ENCODE measurements around the gene PLD2. TPM values are rescaled to one million over a fixed set of nuclear protein-coding genes. Genes with fewer than 3 reads are reported as not detected.

PLD2 gene
- total RNA-seq, 1 experiment from 2014 or later, result 24.3 TPM

GRCh38 chr17:4796552-4796920, 10.4 kb upstream of the PLD2 start:
- Histone ChIP-seq H3K27ac (ENCODE audit: low read length) (peak overlapping the region; percentile 55), H4K20me1 (ENCODE audit: low read length) (no peaks in the 10 kb centered on the region), H3K79me2 (ENCODE audit: low read length) (peaks cover 20% of the 10 kb centered on the region), H3K27me3 (ENCODE audit: low read length) (no peaks in the 10 kb centered on the region), H3F3A (ENCODE audit: low read length, unreplicated experiment) (no peaks in the 10 kb centered on the region), H3K4me1 (ENCODE audit: insufficient read depth, low read length) (0 out of 2 replicates have a peak, but pooled peaks cover 6% of the 10 kb centered on the region), H2AFZ (ENCODE audit: low read length) (peak overlapping the region; percentile 73), H3K9me3 (ENCODE audit: low read length) (no peaks in the 10 kb centered on the region), H3K9me2 (replicated peaks; ENCODE audit: low read length) (no peaks in the 10 kb centered on the region), H3K4me2 (ENCODE audit: low read length) (peak overlapping the region; percentile 92), H3K36me3 (ENCODE audit: low read depth, low read length) (peaks cover 5% of the 10 kb centered on the region; the same call in 1 of the 2 replicates), H3K9ac (ENCODE audit: low read length) (peak overlapping the region; percentile 96), H3K4me3 (ENCODE audit: low read length) (peak overlapping the region; percentile 96)
- no peak for TF ChIP-seq EZH2phosphoT487 (IDR thresholded peaks at IDR 0.05; ENCODE audit: borderline replicate concordance, low read length)
- intact Hi-C loops (cut with micrococcal nuclease), result no loop called here
- DNase-seq (peak; percentile 36), ATAC-seq (peak; percentile 77)
- BruUV-seq (replicated peaks), result TSS peak; percentile 69
- ChIA-PET POLR2A (ENCODE audit: unreplicated experiment) (interaction anchor here (0.6 kb wide), 1 partner anchor 40 kb away, joined by 3 read pairs; no protein-coding TSS in a partner anchor), CTCF (interaction anchor here (0.6 to 0.8 kb wide), 2 partner anchors 48 to 107 kb away, joined by 3 read pairs; partner anchors contain the start of gene CHRNE)

- Histone ChIP-seq H2AFZ (ENCODE audit: low read length) (no peak overlapping the region), H3K79me2 (ENCODE audit: low read length) (peaks cover 20% of the 10 kb centered on the region), H3K9ac (ENCODE audit: low read length) (no peak overlapping the region), H3K36me3 (ENCODE audit: low read depth, low read length) (peaks cover 5% of the 10 kb centered on the region; the same call in 1 of the 2 replicates), H4K20me1 (ENCODE audit: low read length) (no peaks in the 10 kb centered on the region), H3K27ac (ENCODE audit: low read length) (no peak overlapping the region), H3F3A (ENCODE audit: low read length, unreplicated experiment) (no peaks in the 10 kb centered on the region), H3K4me2 (ENCODE audit: low read length) (no peak overlapping the region), H3K9me3 (ENCODE audit: low read length) (no peaks in the 10 kb centered on the region), H3K9me2 (replicated peaks; ENCODE audit: low read length) (no peaks in the 10 kb centered on the region), H3K4me1 (ENCODE audit: insufficient read depth, low read length) (0 out of 2 replicates have a peak, but pooled peaks cover 6% of the 10 kb centered on the region), H3K27me3 (ENCODE audit: low read length) (no peaks in the 10 kb centered on the region), H3K4me3 (ENCODE audit: low read length) (no peak overlapping the region)
- BruUV-seq (replicated peaks), result no TSS peak
- ATAC-seq (no peak), DNase-seq (no peak)
- POLR2A ChIA-PET (ENCODE audit: unreplicated experiment), result no interaction called here
- CTCF ChIA-PET, result no interaction called here
- intact Hi-C loops (cut with micrococcal nuclease), result no loop called here
- TF ChIP-seq CTCF (conservative IDR thresholded peaks at IDR 0.05; ENCODE audit: low read depth, low read length) (no peak), EZH2 (IDR thresholded peaks at IDR 0.05; ENCODE audit: low read length, unreplicated experiment) (no peak), EZH2phosphoT487 (IDR thresholded peaks at IDR 0.05; ENCODE audit: borderline replicate concordance, low read length) (no peak)
These were observed 6.3 kb upstream of the PLD2 start for GRCh38 chr17:4800462-4801196.

DNA sequence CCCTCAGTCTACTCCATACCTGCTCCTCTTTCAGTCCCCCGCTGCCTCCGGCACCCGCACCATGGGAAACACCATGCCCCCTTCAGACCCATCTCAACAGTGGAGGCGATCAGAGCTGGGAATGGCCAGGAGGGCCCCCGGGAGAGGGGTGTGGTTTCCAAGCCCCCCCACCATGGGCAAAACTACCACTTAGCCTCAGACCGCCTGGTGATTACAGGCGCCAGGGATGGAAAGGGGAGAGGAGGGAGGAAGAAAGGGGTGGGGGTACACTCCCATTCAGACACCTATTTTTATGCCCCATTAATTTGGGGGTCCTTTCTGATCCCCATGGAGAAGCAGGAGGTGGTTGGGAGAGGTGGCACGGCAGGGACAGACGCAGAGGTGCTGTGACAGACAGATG, 4.7 kb upstream of the PLD2 start, which contains the start of gene C17orf114:
Gene C17orf114, minus strand, starts transcription at position 101 of the 400 bp plus-strand sequence.
- Histone ChIP-seq H3K4me3 (ENCODE audit: low read length) (no peak within 1 kb of the TSS), H3F3A (ENCODE audit: low read length, unreplicated experiment) (no peaks in the 10 kb centered on the region), H3K4me2 (ENCODE audit: low read length) (no peak within 1 kb of the TSS), H3K9ac (ENCODE audit: low read length) (no peak within 1 kb of the TSS), H3K79me2 (ENCODE audit: low read length) (peaks cover 7% of the 10 kb centered on the region), H3K9me2 (replicated peaks; ENCODE audit: low read length) (no peaks in the 10 kb centered on the region), H3K27ac (ENCODE audit: low read length) (no peak within 1 kb of the TSS), H4K20me1 (ENCODE audit: low read length) (no peaks in the 10 kb centered on the region), H3K36me3 (ENCODE audit: low read depth, low read length) (peaks cover 5% of the 10 kb centered on the region; the same call in 1 of the 2 replicates), H2AFZ (ENCODE audit: low read length) (no peak within 1 kb of the TSS), H3K9me3 (ENCODE audit: low read length) (no peaks in the 10 kb centered on the region), H3K4me1 (ENCODE audit: insufficient read depth, low read length) (0 out of 2 replicates have a peak, but pooled peaks cover 5% of the 10 kb centered on the region), H3K27me3 (ENCODE audit: low read length) (no peaks in the 10 kb centered on the region)
- intact Hi-C loops (cut with micrococcal nuclease), result no loop called here
- ATAC-seq (no peak), DNase-seq (no peak)
- ChIA-PET POLR2A (ENCODE audit: unreplicated experiment) (no interaction called here), CTCF (no interaction called here)
- no TSS peak for BruUV-seq (replicated peaks)
- no peak for TF ChIP-seq EZH2 (IDR thresholded peaks at IDR 0.05; ENCODE audit: low read length, unreplicated experiment)
- TF ChIP-seq CTCF (conservative IDR thresholded peaks at IDR 0.05; ENCODE audit: low read depth, low read length), result no peak
- no peak for TF ChIP-seq EZH2phosphoT487 (IDR thresholded peaks at IDR 0.05; ENCODE audit: borderline replicate concordance, low read length)
